PC-9 (cell line): Measurements from ENCODE around the gene CYTH2. TPM values are rescaled to one million over a fixed set of nuclear protein-coding genes. Genes with fewer than 3 reads are reported as not detected.
A peak's percentile ranks its signal among the peaks of the same experiment; 100 is the strongest.

Experiments used
- BruUV-seq: library from RNA; stranded (reverse); fragments of 400-500 nt; replicated peaks from 2 replicates; lab custom pipeline; 2021; lab: Mats Ljungman, UMichigan
- CTCF ChIA-PET: fragments of 300-600 bp; sonication (Branson Sonifier 250); formaldehyde crosslinking; loops from one replicate; lab custom pipeline; 2022; ENCODE audit warnings: antibody characterized with exemption; lab: Charles Lee
- POLR2A ChIA-PET: fragments of 300-600 bp; sonication (Branson Sonifier 250); formaldehyde crosslinking; loops from one replicate; lab custom pipeline; 2022; ENCODE audit warnings: antibody characterized with exemption; ENCODE audit not compliant: unreplicated experiment; lab: Charles Lee
- DNase-seq, 2 experiments: peaks; one replicate each; pipeline versions ENCODE4 v3.0.0 to v3.0.0-alpha.2; 2015 to 2022; ENCODE audit warnings: mixed read lengths in 1 of 2
- H2AFZ ChIP-seq: fragments of 200-600 bp; sonication (generic); 2 replicates; pipeline ENCODE4 v1.8.1; 2017; ENCODE audit warnings: antibody characterized with exemption
- H3F3A ChIP-seq: fragments of 200-600 bp; sonication (generic); 2 replicates; pipeline ENCODE4 v1.8.1; 2017; ENCODE audit warnings: antibody characterized with exemption, mild to moderate bottlenecking, low read depth; ENCODE audit not compliant: insufficient read depth
- H3K27ac ChIP-seq: fragments of 200-600 bp; sonication (generic); 2 replicates; pipeline ENCODE4 v1.6.1; 2016; ENCODE audit warnings: mixed run types
- H3K27me3 ChIP-seq: fragments of 200-600 bp; sonication (generic); 2 replicates; pipeline ENCODE4 v1.6.1; 2016; ENCODE audit warnings: low read depth, mixed run types; ENCODE audit not compliant: insufficient read depth
- H3K36me3 ChIP-seq: fragments of 200-600 bp; sonication (generic); 2 replicates; pipeline ENCODE4 v1.6.1; 2016; ENCODE audit warnings: low read depth, mixed run types
- H3K4me1 ChIP-seq: fragments of 200-600 bp; sonication (generic); replicated peaks from 2 replicates; pipeline ENCODE4 v1.6.1; 2016; ENCODE audit warnings: mixed run types; ENCODE audit not compliant: insufficient read depth
- H3K4me2 ChIP-seq: fragments of 200-600 bp; sonication (generic); 2 replicates; pipeline ENCODE4 v1.6.1; 2017; ENCODE audit warnings: mixed run types
- H3K4me3 ChIP-seq: fragments of 200-600 bp; sonication (generic); 2 replicates; pipeline ENCODE4 v1.6.1; 2016; ENCODE audit warnings: mixed run types
- H3K79me2 ChIP-seq: fragments of 200-600 bp; sonication (generic); 2 replicates; pipeline ENCODE4 v1.6.1; 2017; ENCODE audit warnings: low read depth, mixed run types
- H3K9me2 ChIP-seq: fragments of 200-600 bp; sonication (generic); 2 replicates; pipeline ENCODE4 v1.8.1; 2017; ENCODE audit warnings: mild to moderate bottlenecking; ENCODE audit not compliant: insufficient read depth
- H3K9me3 ChIP-seq: fragments of 200-600 bp; sonication (generic); 2 replicates; pipeline ENCODE4 v1.8.1; 2016; ENCODE audit warnings: low read depth; ENCODE audit not compliant: insufficient read depth
- H4K20me1 ChIP-seq: fragments of 200-600 bp; sonication (generic); 2 replicates; pipeline ENCODE4 v1.8.1; 2017; ENCODE audit not compliant: insufficient read depth
- CTCF ChIP-seq: fragments of 200-600 bp; sonication (generic); conservative IDR thresholded peaks from 2 replicates; pipeline ENCODE4 v1.6.1; 2017; ENCODE audit warnings: mixed run types, antibody characterized with exemption, mild to moderate bottlenecking, moderate library complexity
- EZH2 ChIP-seq: fragments of 200-600 bp; sonication (generic); IDR thresholded peaks from 2 replicates; pipeline ENCODE4 v1.8.0; 2017; ENCODE audit warnings: antibody characterized with exemption, low read depth
- intact Hi-C: fragments of 100-400 bp; cut with micrococcal nuclease; formaldehyde crosslinking; loops from one replicate; pipeline ENCODE4 v1.10.0; 2022; ENCODE audit not compliant: unreplicated experiment
- total RNA-seq: library from RNA; stranded (reverse); gene quantifications from 2 replicates; pipeline ENCODE4 v1.2.3, GENCODE V29; 2021

Gene CYTH2
- total RNA-seq, 1 experiment from 2014 or later, result 74.4 TPM

- H3K4me1 ChIP-seq, result peaks cover 16% of the 10 kb centered on the region; the same call in 1 of the 2 replicates
- intact Hi-C loops, result loop anchor here (1.0 to 5.0 kb wide), 3 partner anchors 82 to 180 kb away; partner anchors contain the start of gene DBP
- peak overlapping the region; percentile 65; the same call in 1 of the 2 replicates for H2AFZ ChIP-seq
- DNase-seq, result no peak
- BruUV-seq, result TSS peak; percentile 78
- peak overlapping the region; percentile 57; the same call in 1 of the 2 replicates for H3K4me3 ChIP-seq
- H4K20me1 ChIP-seq, result no peaks in the 10 kb centered on the region
- peaks cover 12% of the 10 kb centered on the region for H3K79me2 ChIP-seq
- H3F3A ChIP-seq, result peaks cover 23% of the 10 kb centered on the region; the same call in 1 of the 2 replicates
- no peaks in the 10 kb centered on the region for H3K27me3 ChIP-seq
- peak overlapping the region; percentile 88 for H3K4me2 ChIP-seq
- no peaks in the 10 kb centered on the region for H3K36me3 ChIP-seq
- POLR2A ChIA-PET, result interaction anchor here (0.5 to 1.1 kb wide), 9 partner anchors 9 to 1139 kb away, joined by 3 to 46 read pairs (median 3); partner anchors contain the start of gene SCAF1
- TF ChIP-seq EZH2, result no peak
- TF ChIP-seq CTCF, result no peak
- 0 out of 2 replicates have a peak overlapping the region, but pooled peaks have one; percentile 12 for H3K27ac ChIP-seq
- no peaks in the 10 kb centered on the region for H3K9me2 ChIP-seq
- CTCF ChIA-PET, result interaction anchor here (0.5 to 1.1 kb wide), 10 partner anchors 10 to 723 kb away, joined by 3 to 19 read pairs (median 4); no protein-coding TSS in a partner anchor
- H3K9me3 ChIP-seq, result no peaks in the 10 kb centered on the region
Measured at GRCh38 chr19:48502350-48503018, 33.3 kb downstream of the CYTH2 start.

- Histone ChIP-seq H3K27ac (no peak overlapping the region), H3K9me3 (no peaks in the 10 kb centered on the region), H3K4me2 (no peak overlapping the region), H2AFZ (no peak overlapping the region), H3K4me3 (no peak overlapping the region), H4K20me1 (no peaks in the 10 kb centered on the region), H3K36me3 (no peaks in the 10 kb centered on the region), H3F3A (peaks cover 22% of the 10 kb centered on the region; the same call in 1 of the 2 replicates), H3K4me1 (peaks cover 5% of the 10 kb centered on the region; the same call in 1 of the 2 replicates), H3K27me3 (no peaks in the 10 kb centered on the region), H3K79me2 (no peaks in the 10 kb centered on the region; the same call in 1 of the 2 replicates), H3K9me2 (no peaks in the 10 kb centered on the region)
- CTCF ChIA-PET, result interaction anchor here (0.5 to 4.1 kb wide), 15 partner anchors 9 to 544 kb away, joined by 3 to 87 read pairs (median 4); partner anchors contain the start of gene GYS1
- intact Hi-C loops, result loop anchor here (1.0 kb wide), 1 partner anchor 78 kb away; no protein-coding TSS in a partner anchor
- no peak for TF ChIP-seq EZH2
- TF ChIP-seq CTCF, result peak; percentile 94
- no TSS peak for BruUV-seq
- DNase-seq, result peak in 1 of 2 experiments; percentile 59
- POLR2A ChIA-PET, result interaction anchor here (0.6 to 0.7 kb wide), 3 partner anchors 13 to 339 kb away, joined by 7 to 13 read pairs (median 11); no protein-coding TSS in a partner anchor
Measured at GRCh38 chr19:48506138-48506733, 37.1 kb downstream of the CYTH2 start.

GRCh38 chr19:48507911-48508439 lies 38.8 kb downstream of the CYTH2 start:
- DNase-seq, result no peak
- Histone ChIP-seq H3K9me2 (no peaks in the 10 kb centered on the region), H3K4me1 (no peaks in the 10 kb centered on the region; the same call in 1 of the 2 replicates), H2AFZ (no peak overlapping the region), H4K20me1 (no peaks in the 10 kb centered on the region), H3K27ac (no peak overlapping the region), H3K9me3 (no peaks in the 10 kb centered on the region), H3K79me2 (no peaks in the 10 kb centered on the region), H3K36me3 (no peaks in the 10 kb centered on the region), H3K4me3 (no peak overlapping the region), H3K27me3 (no peaks in the 10 kb centered on the region), H3K4me2 (no peak overlapping the region), H3F3A (peaks cover 30% of the 10 kb centered on the region; the same call in 1 of the 2 replicates)
- TF ChIP-seq EZH2 (no peak), CTCF (no peak)
- no TSS peak for BruUV-seq
- intact Hi-C loops, result no loop called here
- ChIA-PET POLR2A (interaction anchor here (0.7 kb wide), 1 partner anchor 186 kb away, joined by 4 read pairs; a partner anchor contains a TSS), CTCF (interaction anchor here (0.6 to 4.1 kb wide), 3 partner anchors 34 to 76 kb away, joined by 4 to 87 read pairs (median 7); no protein-coding TSS in a partner anchor)
